ENCODE results near the gene MICOS13.

Gene MICOS13

DNA sequence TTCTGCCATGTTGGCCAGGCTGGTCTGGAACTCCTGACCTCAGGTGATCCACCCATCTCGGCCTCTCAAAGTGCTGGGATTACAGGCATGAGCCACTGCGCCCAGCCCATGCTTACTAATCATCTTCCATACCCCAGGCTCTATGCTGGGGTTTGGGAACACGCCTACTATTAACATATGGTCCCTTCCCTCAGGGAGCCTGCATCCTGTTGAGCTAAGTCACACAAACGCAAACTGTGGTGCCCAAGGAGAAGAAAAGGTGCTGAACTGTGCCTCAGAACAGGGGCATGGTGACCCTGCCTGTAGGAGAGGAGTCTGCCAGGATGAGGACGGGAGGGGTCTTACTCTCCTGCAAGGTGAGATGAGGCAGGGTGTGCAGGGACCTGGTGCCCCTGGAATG is 5.6 kb downstream of the MICOS13 start:
- TF ChIP-seq, protein P1, sequence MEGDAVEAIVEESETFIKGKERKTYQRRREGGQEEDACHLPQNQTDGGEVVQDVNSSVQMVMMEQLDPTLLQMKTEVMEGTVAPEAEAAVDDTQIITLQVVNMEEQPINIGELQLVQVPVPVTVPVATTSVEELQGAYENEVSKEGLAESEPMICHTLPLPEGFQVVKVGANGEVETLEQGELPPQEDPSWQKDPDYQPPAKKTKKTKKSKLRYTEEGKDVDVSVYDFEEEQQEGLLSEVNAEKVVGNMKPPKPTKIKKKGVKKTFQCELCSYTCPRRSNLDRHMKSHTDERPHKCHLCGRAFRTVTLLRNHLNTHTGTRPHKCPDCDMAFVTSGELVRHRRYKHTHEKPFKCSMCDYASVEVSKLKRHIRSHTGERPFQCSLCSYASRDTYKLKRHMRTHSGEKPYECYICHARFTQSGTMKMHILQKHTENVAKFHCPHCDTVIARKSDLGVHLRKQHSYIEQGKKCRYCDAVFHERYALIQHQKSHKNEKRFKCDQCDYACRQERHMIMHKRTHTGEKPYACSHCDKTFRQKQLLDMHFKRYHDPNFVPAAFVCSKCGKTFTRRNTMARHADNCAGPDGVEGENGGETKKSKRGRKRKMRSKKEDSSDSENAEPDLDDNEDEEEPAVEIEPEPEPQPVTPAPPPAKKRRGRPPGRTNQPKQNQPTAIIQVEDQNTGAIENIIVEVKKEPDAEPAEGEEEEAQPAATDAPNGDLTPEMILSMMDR (IDR thresholded peaks at IDR 0.05; ENCODE audit: extremely low read depth, missing control alignments): no peak
- no peak for DNase-seq (ENCODE audit: low spot score)

DNA sequence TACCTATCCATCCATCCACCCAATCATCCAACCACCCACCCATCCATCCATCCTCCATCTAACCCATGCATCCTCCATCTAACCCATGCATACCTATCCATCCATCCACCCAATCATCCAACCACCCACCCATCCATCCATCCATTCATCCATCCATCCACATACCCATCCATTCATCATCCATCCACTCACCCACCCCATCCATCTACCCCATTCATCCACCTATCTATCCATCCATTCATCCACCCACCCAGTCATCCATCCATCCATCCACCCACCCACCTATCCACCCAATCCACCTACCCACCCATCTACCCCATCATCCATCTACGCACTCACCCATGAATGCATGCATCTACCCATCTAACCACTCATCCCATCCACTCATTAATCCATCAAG is 6.6 kb downstream of the MICOS13 start:
- TF ChIP-seq, protein P1 (IDR thresholded peaks at IDR 0.05; ENCODE audit: extremely low read depth, missing control alignments): no peak
- DNase-seq (ENCODE audit: low spot score): no peak

DNA sequence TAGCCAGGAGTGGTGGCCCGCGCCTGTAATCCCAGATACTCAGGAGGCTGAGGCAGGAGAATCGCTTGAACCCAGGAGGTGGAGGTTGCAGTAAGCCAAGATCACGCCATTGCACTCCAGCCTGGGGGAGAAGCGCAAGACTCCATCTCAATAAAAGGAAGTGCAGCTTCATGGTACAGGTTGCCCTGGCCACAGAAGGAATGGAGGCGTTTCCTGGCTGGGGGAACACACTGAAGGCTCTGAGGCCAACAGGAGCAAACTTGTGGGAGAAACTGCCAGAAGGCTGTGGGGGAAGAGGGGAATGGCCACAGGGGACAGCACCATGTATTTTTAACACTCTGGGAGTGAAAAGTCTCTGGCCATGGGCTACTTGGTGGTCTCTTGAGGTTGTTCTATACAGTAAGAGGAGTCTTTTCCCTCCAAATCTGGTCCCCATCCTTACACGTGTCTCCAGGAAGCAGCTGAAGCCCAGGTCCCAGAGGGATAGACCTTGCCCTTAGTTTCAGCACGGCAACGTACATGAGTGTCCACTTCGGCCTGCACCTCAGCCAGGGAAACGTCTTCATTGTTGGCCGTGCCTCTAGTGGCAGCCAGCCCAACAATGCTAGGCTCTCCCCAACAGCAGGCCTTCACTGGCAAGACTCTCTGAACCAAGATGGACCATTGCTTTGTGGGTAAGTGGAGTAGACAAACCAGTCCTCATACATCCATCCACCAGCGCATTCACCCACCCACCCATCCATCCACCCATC is 7.4 kb downstream of the MICOS13 start:
- no peak for DNase-seq (ENCODE audit: low spot score)
- TF ChIP-seq, protein P1 (IDR thresholded peaks at IDR 0.05; ENCODE audit: extremely low read depth, missing control alignments): no peak

DNA sequence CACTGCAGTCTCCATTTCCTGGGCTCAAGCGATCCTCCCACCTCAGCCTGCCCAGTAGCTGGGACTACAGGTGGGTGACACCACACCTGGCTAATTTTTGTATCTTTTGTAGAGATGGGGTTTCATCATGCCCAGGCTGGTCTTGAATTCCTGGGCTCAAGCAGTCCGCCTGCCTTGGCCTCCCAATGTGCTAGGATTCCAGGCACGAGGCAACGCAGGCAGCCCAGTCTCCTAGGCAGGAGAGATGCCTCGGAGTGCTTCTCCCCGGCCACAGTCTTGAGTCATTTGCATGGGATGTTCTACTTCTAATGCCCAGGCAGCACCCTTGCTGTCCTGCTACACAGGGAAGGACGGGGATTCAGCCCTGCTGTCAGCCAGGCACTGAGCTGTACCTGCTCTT is 8.7 kb downstream of the MICOS13 start:
- no peak for DNase-seq (ENCODE audit: low spot score)
- TF ChIP-seq, protein P1 (IDR thresholded peaks at IDR 0.05; ENCODE audit: extremely low read depth, missing control alignments): no peak

DNA sequence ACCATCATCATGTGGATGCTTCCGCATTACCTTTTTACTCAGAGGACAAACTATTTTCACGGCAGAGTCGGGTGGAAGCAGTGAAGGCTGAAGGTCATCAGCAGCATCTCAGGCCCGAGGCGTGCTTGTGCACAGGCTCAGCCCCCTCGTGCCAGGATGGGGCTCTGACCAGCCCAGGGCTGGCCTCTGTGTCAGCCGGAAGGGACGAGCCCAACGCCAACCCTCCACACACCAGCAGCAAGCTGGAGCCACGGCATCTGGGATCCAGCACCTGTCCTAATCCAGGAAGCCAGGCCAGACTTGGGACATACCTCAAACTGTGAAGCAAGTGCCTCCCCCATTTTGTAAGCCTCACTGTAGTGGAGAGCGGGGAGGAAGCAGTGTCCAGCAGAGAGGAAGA is 11.1 kb downstream of the MICOS13 start:
- no peak for DNase-seq (ENCODE audit: low spot score)
- TF ChIP-seq, protein P1 (IDR thresholded peaks at IDR 0.05; ENCODE audit: extremely low read depth, missing control alignments): no peak

DNA sequence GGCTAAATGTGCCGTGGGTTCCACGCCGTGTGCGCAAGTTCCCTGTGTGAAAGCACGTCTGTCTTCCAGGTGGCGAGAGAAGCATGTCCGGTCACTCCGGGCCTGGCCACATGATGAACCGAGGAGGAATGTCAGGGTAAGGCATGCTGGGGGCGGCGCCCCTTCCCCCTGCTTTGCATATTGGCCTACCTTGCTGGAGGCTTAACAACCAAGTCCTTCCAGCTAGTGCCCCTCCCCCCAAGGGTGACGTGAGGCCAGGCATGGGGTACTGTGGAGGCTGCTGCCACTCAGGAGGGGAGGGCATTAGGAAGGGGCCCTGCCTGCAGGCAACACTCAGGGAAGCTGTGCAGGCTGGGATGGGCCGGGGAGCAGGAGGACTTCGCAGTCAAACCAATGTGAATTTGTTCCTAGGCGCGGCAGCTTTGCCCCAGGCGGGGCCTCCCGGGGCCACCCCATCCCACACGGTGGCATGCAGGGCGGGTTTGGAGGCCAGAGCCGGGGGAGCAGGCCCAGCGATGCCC is 12.5 kb downstream of the MICOS13 start:
- no peak for DNase-seq (ENCODE audit: low spot score)
- TF ChIP-seq, protein P1 (IDR thresholded peaks at IDR 0.05; ENCODE audit: extremely low read depth, missing control alignments): no peak

DNA sequence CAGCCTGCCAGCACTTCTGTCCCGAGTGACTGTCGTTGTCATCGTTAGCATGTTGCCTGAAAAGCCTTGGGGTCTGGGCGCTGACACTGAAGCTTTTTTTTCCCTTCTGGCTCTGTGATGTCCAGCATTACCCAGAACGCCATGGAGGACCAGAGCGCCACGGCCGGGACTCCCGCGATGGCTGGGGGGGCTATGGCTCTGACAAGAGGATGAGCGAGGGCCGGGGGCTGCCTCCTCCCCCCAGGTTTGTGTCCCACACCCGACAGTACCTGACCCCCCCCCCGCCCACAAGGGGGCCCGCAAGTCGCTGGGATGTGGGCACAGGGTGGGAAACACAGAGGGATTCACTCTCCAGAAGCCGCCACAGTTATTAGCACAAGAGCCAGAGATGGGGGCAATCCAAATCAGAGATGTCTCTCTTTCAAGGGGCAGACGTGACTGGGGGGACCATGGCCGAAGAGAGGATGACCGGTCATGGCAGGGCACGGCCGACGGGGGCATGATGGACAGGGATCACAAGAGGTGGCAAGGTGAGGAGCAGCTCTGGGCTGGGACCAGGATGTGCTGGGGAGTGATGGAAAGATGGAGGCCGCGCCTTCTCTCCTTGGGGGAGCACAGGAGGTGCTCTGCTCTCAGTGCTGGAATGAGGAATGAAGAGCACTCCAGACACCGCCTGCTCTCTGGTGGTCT is 13.2 kb downstream of the MICOS13 start:
- TF ChIP-seq, protein P1 (IDR thresholded peaks at IDR 0.05; ENCODE audit: extremely low read depth, missing control alignments): no peak
- DNase-seq (ENCODE audit: low spot score): no peak
